MCF 10A (cell line): ENCODE measurements around the gene MAPK6. TPM values are rescaled to one million over a fixed set of nuclear protein-coding genes. Genes with fewer than 3 reads are reported as not detected.

Experiments used
- BruUV-seq: library from RNA; stranded (reverse); fragments of 400-500 nt; replicated peaks from 2 replicates; lab custom pipeline; 2021; lab: Mats Ljungman, UMichigan
- CTCF ChIA-PET: fragments of 300-600 bp; sonication (Branson Sonifier 250); formaldehyde crosslinking; extraction: SDS; loops from one replicate; lab custom pipeline; 2021; ENCODE audit warnings: antibody characterized with exemption, inconsistent platforms; lab: Yijun Ruan, JAX
- POLR2A ChIA-PET: fragments of 300-600, 350-650 bp; sonication (Branson Sonifier 250); formaldehyde crosslinking; extraction: SDS; loops from one replicate; lab custom pipeline; 2020; ENCODE audit warnings: antibody characterized with exemption, inconsistent platforms; lab: Yijun Ruan, JAX
- DNase-seq: peaks from one replicate; pipeline ENCODE4 v3.0.0-alpha.2; 2018; ENCODE audit not compliant: unreplicated experiment
- H3K27ac Mint-ChIP-seq: one replicate; pipeline ENCODE4 v1.8.0; 2022; ENCODE audit warnings: mild to moderate bottlenecking, low read depth, mixed read lengths; ENCODE audit not compliant: unreplicated experiment
- H3K27me3 Mint-ChIP-seq: one replicate; pipeline ENCODE4 v1.8.0; 2022; ENCODE audit warnings: mixed read lengths; ENCODE audit not compliant: insufficient read depth, unreplicated experiment
- H3K36me3 Mint-ChIP-seq: one replicate; pipeline ENCODE4 v1.8.0; 2022; ENCODE audit warnings: mild to moderate bottlenecking, moderate library complexity, mixed read lengths; ENCODE audit not compliant: insufficient read depth, unreplicated experiment
- H3K4me1 Mint-ChIP-seq: one replicate; pipeline ENCODE4 v1.8.0; 2022; ENCODE audit warnings: mixed read lengths; ENCODE audit not compliant: insufficient read depth, unreplicated experiment
- H3K4me3 Mint-ChIP-seq: one replicate; pipeline ENCODE4 v1.8.0; 2022; ENCODE audit warnings: mild to moderate bottlenecking, moderate library complexity, mixed read lengths; ENCODE audit not compliant: unreplicated experiment
- H3K9me3 Mint-ChIP-seq: one replicate; pipeline ENCODE4 v1.8.0; 2022; ENCODE audit warnings: mixed read lengths; ENCODE audit not compliant: unreplicated experiment
- CTCF ChIP-seq: fragments of 200-600 bp; IDR thresholded peaks from one replicate; pipeline ENCODE4 v1.8.0; 2022; ENCODE audit warnings: antibody characterized with exemption, mild to moderate bottlenecking; ENCODE audit not compliant: unreplicated experiment
- intact Hi-C: fragments of 100-400 bp; cut with micrococcal nuclease; formaldehyde crosslinking; loops from 2 replicates; pipeline ENCODE4 v1.14.1; 2022
- total RNA-seq: library from RNA; stranded (reverse); gene quantifications from 2 replicates; pipeline ENCODE4 v1.2.3, GENCODE V29; 2022

Gene MAPK6
- total RNA-seq, 1 experiment from 2014 or later = 106 TPM

GRCh38 chr15:51982013-51982769, 36.8 kb upstream of the MAPK6 start:
- H3K27ac Mint-ChIP-seq = peak overlapping the region; percentile 77
- H3K27me3 Mint-ChIP-seq = no peaks in the 10 kb centered on the region
- no peaks in the 10 kb centered on the region for H3K9me3 Mint-ChIP-seq
- no peaks in the 10 kb centered on the region for H3K36me3 Mint-ChIP-seq
- H3K4me3 Mint-ChIP-seq = peak overlapping the region; percentile 31
- peak; percentile 82 for TF ChIP-seq CTCF
- POLR2A ChIA-PET = interaction anchor here (0.7 to 3.5 kb wide), 17 partner anchors 11 to 197 kb away, joined by 3 to 38 read pairs (median 5); partner anchors contain the start of gene LEO1
- CTCF ChIA-PET = interaction anchor here (0.6 to 2.4 kb wide), 11 partner anchors 16 to 718 kb away, joined by 3 to 18 read pairs (median 4); no protein-coding TSS in a partner anchor
- intact Hi-C loops = loop anchor here (1.0 to 5.0 kb wide), 5 partner anchors 37 to 755 kb away; partner anchors contain the start of gene MAPK6
- peaks cover 12% of the 10 kb centered on the region for H3K4me1 Mint-ChIP-seq
- DNase-seq = peak; percentile 78
- BruUV-seq = no TSS peak

- Mint-ChIP-seq H3K27me3 (no peaks in the 10 kb centered on the region), H3K4me3 (no peak overlapping the region), H3K36me3 (no peaks in the 10 kb centered on the region), H3K27ac (peak overlapping the region; percentile 77), H3K9me3 (no peaks in the 10 kb centered on the region), H3K4me1 (peaks cover 12% of the 10 kb centered on the region)
- POLR2A ChIA-PET = interaction anchor here (1.3 kb wide), 1 partner anchor 11 kb away, joined by 5 read pairs; the partner anchor contains the start of gene LEO1
- no peak for TF ChIP-seq CTCF
- CTCF ChIA-PET = interaction anchor here (1.1 kb wide), 1 partner anchor 157 kb away, joined by 3 read pairs; no protein-coding TSS in a partner anchor
- no TSS peak for BruUV-seq
- no peak for DNase-seq
- intact Hi-C loops = loop anchor here (1.0 to 5.0 kb wide), 5 partner anchors 37 to 755 kb away; partner anchors contain the start of gene MAPK6
These were observed 36.3 kb upstream of the MAPK6 start for GRCh38 chr15:51982770-51983103.

- Mint-ChIP-seq H3K27ac (no peak overlapping the region), H3K9me3 (no peaks in the 10 kb centered on the region), H3K36me3 (no peaks in the 10 kb centered on the region), H3K4me1 (peaks cover 28% of the 10 kb centered on the region), H3K4me3 (no peak overlapping the region), H3K27me3 (no peaks in the 10 kb centered on the region)
- DNase-seq = no peak
- TF ChIP-seq CTCF = no peak
- CTCF ChIA-PET = interaction anchor here (1.3 to 1.9 kb wide), 2 partner anchors 10 to 34 kb away, joined by 3 read pairs; no protein-coding TSS in a partner anchor
- intact Hi-C loops = no loop called here
- POLR2A ChIA-PET = interaction anchor here (0.7 to 5.5 kb wide), 4 partner anchors 16 to 86 kb away, joined by 3 to 36 read pairs (median 6); partner anchors contain the start of gene LEO1
- BruUV-seq = no TSS peak
These were observed 27.9 kb upstream of the MAPK6 start for GRCh38 chr15:51991141-51991540.

GRCh38 chr15:51992953-51993352, 26.1 kb upstream of the MAPK6 start:
- H3K36me3 Mint-ChIP-seq = no peaks in the 10 kb centered on the region
- no peak for TF ChIP-seq CTCF
- DNase-seq = peak; percentile 71
- intact Hi-C loops = no loop called here
- no TSS peak for BruUV-seq
- H3K27me3 Mint-ChIP-seq = no peaks in the 10 kb centered on the region
- POLR2A ChIA-PET = interaction anchor here (0.9 to 5.7 kb wide), 14 partner anchors 8 to 187 kb away, joined by 3 to 94 read pairs (median 6); partner anchors contain the start of gene LEO1
- no peak overlapping the region for H3K27ac Mint-ChIP-seq
- CTCF ChIA-PET = interaction anchor here (0.6 to 1.9 kb wide), 8 partner anchors 8 to 236 kb away, joined by 3 to 5 read pairs (median 4); no protein-coding TSS in a partner anchor
- H3K4me1 Mint-ChIP-seq = peaks cover 28% of the 10 kb centered on the region
- no peak overlapping the region for H3K4me3 Mint-ChIP-seq
- no peaks in the 10 kb centered on the region for H3K9me3 Mint-ChIP-seq
